NCI-H2107 (cell line): Measurements from ENCODE around the gene KLK13.

Experiments used
- DNase-seq: peaks from one replicate; lab custom pipeline; 2025; lab: John Stamatoyannopoulos, UW

Gene KLK13

GRCh38 chr19:51019544-51019925 is 45.4 kb downstream of the KLK13 start, which contains the start of gene KLK10:
Gene KLK10 (minus strand): TSS chr19:51019709. CDS start chr19:51019130, 579 bp downstream.
- no peak for DNase-seq

GRCh38 chr19:51018745-51019543 is 45.9 kb downstream of the KLK13 start:
- no peak for DNase-seq

- DNase-seq = no peak
Observed at GRCh38 chr19:51016798-51017683, 47.9 kb downstream of the KLK13 start.

- DNase-seq = no peak
Observed at GRCh38 chr19:51015691-51016267, 49.1 kb downstream of the KLK13 start.

GRCh38 chr19:51014242-51014641 is 50.6 kb downstream of the KLK13 start:
- DNase-seq = no peak

GRCh38 chr19:51012661-51013190 is 52.2 kb downstream of the KLK13 start:
- DNase-seq = no peak

GRCh38 chr19:51010066-51010795 is 54.7 kb downstream of the KLK13 start:
- no peak for DNase-seq

GRCh38 chr19:51009061-51009891 is 55.6 kb downstream of the KLK13 start:
- no peak for DNase-seq

- no peak for DNase-seq
Observed at GRCh38 chr19:51007488-51007887, 57.4 kb downstream of the KLK13 start.

- no peak for DNase-seq
Observed at GRCh38 chr19:51006406-51006805, 58.5 kb downstream of the KLK13 start.
